ENCODE measurements around the gene RAB4A. TPM values are rescaled to one million over a fixed set of nuclear protein-coding genes. Genes with fewer than 3 reads are reported as not detected.

The RAB4A gene
- total RNA-seq, 6 donors from 2014 or later: 16.8 to 68.6 (median 42.4) TPM

DNA sequence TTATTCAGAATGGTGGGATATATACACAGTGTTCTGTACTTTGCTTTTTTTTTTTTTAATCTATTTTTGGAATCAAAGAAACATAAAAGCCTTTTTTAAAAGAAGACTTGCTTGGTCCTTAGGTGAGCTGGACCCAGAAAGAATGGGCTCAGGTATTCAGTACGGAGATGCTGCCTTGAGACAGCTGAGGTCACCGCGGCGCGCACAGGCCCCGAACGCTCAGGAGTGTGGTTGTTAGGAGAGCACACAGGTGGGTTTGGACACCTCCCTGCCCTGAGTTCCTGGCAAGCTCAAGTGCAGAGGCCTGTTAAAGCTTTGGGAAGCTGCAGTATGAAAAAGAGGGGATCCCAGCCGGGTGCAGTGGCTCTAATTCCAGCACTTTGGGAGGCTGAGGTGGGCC, 31.8 kb downstream of the RAB4A start:
- ATAC-seq (ENCODE audit: low FRiP score in 2 of 2) (no peak), DNase-seq (peak in 1 of 2 donors; percentile 61)
- Histone ChIP-seq H3K4me3 (no peak overlapping the region), H3K4me1 (no peaks in the 10 kb centered on the region), H3K27me3 (no peaks in the 10 kb centered on the region), H3K36me3 (peaks cover 4 to 73% (median 33%) of the 10 kb centered on the region in 4 donors), H3K27ac (no peak overlapping the region), H3K9me3 (no peaks in the 10 kb centered on the region)
- TF ChIP-seq, protein P1, sequence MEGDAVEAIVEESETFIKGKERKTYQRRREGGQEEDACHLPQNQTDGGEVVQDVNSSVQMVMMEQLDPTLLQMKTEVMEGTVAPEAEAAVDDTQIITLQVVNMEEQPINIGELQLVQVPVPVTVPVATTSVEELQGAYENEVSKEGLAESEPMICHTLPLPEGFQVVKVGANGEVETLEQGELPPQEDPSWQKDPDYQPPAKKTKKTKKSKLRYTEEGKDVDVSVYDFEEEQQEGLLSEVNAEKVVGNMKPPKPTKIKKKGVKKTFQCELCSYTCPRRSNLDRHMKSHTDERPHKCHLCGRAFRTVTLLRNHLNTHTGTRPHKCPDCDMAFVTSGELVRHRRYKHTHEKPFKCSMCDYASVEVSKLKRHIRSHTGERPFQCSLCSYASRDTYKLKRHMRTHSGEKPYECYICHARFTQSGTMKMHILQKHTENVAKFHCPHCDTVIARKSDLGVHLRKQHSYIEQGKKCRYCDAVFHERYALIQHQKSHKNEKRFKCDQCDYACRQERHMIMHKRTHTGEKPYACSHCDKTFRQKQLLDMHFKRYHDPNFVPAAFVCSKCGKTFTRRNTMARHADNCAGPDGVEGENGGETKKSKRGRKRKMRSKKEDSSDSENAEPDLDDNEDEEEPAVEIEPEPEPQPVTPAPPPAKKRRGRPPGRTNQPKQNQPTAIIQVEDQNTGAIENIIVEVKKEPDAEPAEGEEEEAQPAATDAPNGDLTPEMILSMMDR (IDR thresholded peaks at IDR 0.05): no peak
- TF ChIP-seq EP300 (IDR thresholded peaks at IDR 0.05) (no peak), POLR2AphosphoS5 (IDR thresholded peaks at IDR 0.05) (no peak), POLR2A (IDR thresholded peaks at IDR 0.05) (no peak)
- WGBS, 2 donors: 95 to 96% methylated on average over 8 of the region's 8 CpGs

DNA sequence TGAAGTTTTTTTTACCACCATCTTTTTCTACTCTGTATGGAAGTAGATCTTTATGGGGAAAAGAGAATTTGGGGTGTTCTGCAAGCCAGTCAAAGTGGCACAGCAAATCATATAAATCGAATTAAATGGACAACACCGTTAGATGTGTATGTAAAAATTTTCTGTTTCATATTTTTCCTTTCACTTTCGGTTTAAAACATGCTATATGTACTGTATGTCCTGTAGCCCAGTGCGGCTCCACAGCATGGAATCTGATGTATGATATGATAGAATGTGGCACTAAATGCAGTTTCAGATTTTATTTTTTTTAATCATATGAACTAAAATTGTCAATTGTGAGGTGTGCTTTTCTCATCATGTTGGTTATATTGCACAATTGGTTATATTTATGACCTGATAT, 32.9 kb downstream of the RAB4A start:
- DNase-seq (no peak), ATAC-seq (ENCODE audit: low FRiP score in 2 of 2) (no peak)
- no peaks in the 10 kb centered on the region for H3K27me3 ChIP-seq
- peaks cover 0 to 69% (median 27%) of the 10 kb centered on the region in 4 donors for H3K36me3 ChIP-seq
- H3K9me3 ChIP-seq: no peaks in the 10 kb centered on the region
- TF ChIP-seq POLR2A (IDR thresholded peaks at IDR 0.05) (no peak), POLR2AphosphoS5 (IDR thresholded peaks at IDR 0.05) (no peak), EP300 (IDR thresholded peaks at IDR 0.05) (no peak)
- TF ChIP-seq, protein P1 (IDR thresholded peaks at IDR 0.05): no peak
- no peaks in the 10 kb centered on the region for H3K4me1 ChIP-seq
- no peak overlapping the region for H3K27ac ChIP-seq
- no peak overlapping the region for H3K4me3 ChIP-seq
- WGBS, 2 donors: 91% methylated on average over 4 of the region's 4 CpGs

DNA sequence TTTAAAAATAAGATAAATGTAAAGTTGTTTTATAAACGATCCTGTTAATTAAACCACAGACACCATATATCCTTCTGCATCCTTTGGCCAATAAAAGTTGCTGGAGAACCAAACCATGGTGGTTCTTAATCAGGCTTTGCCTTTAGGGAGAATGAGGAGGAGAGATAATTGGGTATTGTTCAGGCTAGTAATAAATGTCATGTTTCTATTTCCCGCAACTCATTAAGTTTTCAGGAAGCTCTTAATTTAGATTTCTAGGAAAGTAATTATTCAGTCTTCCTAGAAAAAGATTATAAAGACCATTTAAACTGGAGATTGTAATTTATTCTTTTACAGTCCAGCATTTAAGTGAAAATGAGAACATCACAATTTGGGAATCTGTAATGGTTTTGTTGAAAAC, 34.5 kb downstream of the RAB4A start:
- Histone ChIP-seq H3K27me3 (no peaks in the 10 kb centered on the region), H3K9me3 (no peaks in the 10 kb centered on the region), H3K4me1 (no peaks in the 10 kb centered on the region), H3K4me3 (no peak overlapping the region), H3K36me3 (peaks cover 0 to 54% (median 13%) of the 10 kb centered on the region in 4 donors), H3K27ac (no peak overlapping the region)
- DNase-seq: no peak
- TF ChIP-seq POLR2A (IDR thresholded peaks at IDR 0.05) (no peak), EP300 (IDR thresholded peaks at IDR 0.05) (no peak), POLR2AphosphoS5 (IDR thresholded peaks at IDR 0.05) (no peak)
- TF ChIP-seq, protein P1 (IDR thresholded peaks at IDR 0.05): no peak
- no peak for ATAC-seq (ENCODE audit: low FRiP score in 2 of 2)
- 84 to 87% methylated on average over 2 of the region's 2 CpGs for WGBS, 2 donors

DNA sequence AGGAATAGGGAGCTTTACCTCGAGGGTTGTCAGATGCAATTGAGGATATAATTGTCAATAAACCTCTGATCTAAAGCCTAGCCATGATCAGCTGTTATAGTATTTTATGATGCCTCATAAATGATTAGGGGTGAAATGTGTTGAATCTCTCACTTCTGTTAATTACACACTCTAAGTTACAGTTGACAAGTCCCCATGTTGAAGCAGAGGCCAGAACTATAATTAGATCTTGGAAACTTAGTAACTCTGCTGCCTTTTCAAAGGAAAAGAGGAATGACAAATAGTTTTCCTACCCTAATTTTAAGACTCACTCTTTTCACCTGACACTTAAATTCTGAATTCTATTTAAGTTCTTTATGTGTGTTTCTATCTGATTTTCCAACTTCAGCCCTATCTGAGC, 38.2 kb downstream of the RAB4A start:
- no peak overlapping the region for H3K27ac ChIP-seq
- no peaks in the 10 kb centered on the region for H3K27me3 ChIP-seq
- WGBS, 2 donors: 83% methylated on average over 1 of the region's 1 CpG
- ATAC-seq (ENCODE audit: low FRiP score in 2 of 2) (no peak), DNase-seq (no peak)
- no peaks in the 10 kb centered on the region for H3K4me1 ChIP-seq
- H3K4me3 ChIP-seq: no peak overlapping the region
- peaks cover 0 to 30% (median 6%) of the 10 kb centered on the region in 4 donors for H3K36me3 ChIP-seq
- no peaks in the 10 kb centered on the region for H3K9me3 ChIP-seq
- TF ChIP-seq, protein P1 (IDR thresholded peaks at IDR 0.05): no peak
- TF ChIP-seq EP300 (IDR thresholded peaks at IDR 0.05) (no peak), POLR2A (IDR thresholded peaks at IDR 0.05) (no peak), POLR2AphosphoS5 (IDR thresholded peaks at IDR 0.05) (no peak)

DNA sequence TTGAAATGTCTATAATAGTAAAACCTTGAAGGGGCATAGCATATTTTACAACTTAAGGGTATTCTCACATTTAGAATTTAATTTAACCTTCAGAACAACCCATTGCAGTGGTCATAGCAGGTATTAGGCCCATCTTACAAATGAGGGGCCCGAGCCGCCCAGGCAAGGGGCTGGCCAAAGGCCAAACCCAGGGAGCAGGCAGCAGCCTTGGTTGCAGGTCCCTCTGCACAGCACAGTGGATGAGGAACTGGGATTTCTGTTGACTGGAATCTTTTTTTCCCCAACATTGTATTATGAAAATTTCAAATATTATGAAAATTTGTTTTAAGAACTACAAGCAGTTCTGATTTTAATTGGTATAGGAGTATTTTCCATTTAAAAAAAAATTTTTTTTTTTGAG, 38.8 kb downstream of the RAB4A start:
- Histone ChIP-seq H3K9me3 (no peaks in the 10 kb centered on the region), H3K36me3 (peaks cover 0 to 24% (median 6%) of the 10 kb centered on the region in 4 donors), H3K27me3 (no peaks in the 10 kb centered on the region), H3K4me3 (no peak overlapping the region), H3K4me1 (no peaks in the 10 kb centered on the region), H3K27ac (no peak overlapping the region)
- DNase-seq (no peak), ATAC-seq (ENCODE audit: low FRiP score in 2 of 2) (no peak)
- 94 to 100% methylated on average over 2 of the region's 2 CpGs for WGBS, 2 donors
- TF ChIP-seq EP300 (IDR thresholded peaks at IDR 0.05) (no peak), POLR2AphosphoS5 (IDR thresholded peaks at IDR 0.05) (no peak), POLR2A (IDR thresholded peaks at IDR 0.05) (no peak)
- TF ChIP-seq, protein P1 (IDR thresholded peaks at IDR 0.05): no peak

All from upper lobe of left lung (tissue), 6 donors.